ENCODE measurements around the gene SPON1. TPM values are rescaled to one million over a fixed set of nuclear protein-coding genes. Genes with fewer than 3 reads are reported as not detected.

Gene SPON1
- total and polyA plus RNA-seq, 2 of the 8 experiments (the other 6 are each of a cell fraction or from before 2014, with no cell fraction given), result 1.5 to 5.4 TPM

GRCh38 chr11:14007566-14007965 lies 45.0 kb downstream of the SPON1 start (continued):
- TF ChIP-seq CHD7 (IDR thresholded peaks at IDR 0.05; ENCODE audit: insufficient replicate concordance, low read length) (no peak), BCL11A (IDR thresholded peaks at IDR 0.05; ENCODE audit: low read depth in 2 of 2, low read length in 2 of 2) (no peak), TAF1 (IDR thresholded peaks at IDR 0.05; ENCODE audit: low read depth, low read length) (no peak), SIX5 (IDR thresholded peaks at IDR 0.05; ENCODE audit: low read depth, low read length) (no peak), GABPA (IDR thresholded peaks at IDR 0.05; ENCODE audit: borderline replicate concordance, insufficient read depth, low read length) (no peak), ASH2L (IDR thresholded peaks at IDR 0.05; ENCODE audit: low read length) (no peak), EP300 (IDR thresholded peaks at IDR 0.05; ENCODE audit: borderline replicate concordance in 1 of 2, low read depth in 2 of 2, low read length in 2 of 2) (no peak), KDM5A (IDR thresholded peaks at IDR 0.05; ENCODE audit: low read length) (no peak), RXRA (IDR thresholded peaks at IDR 0.05; ENCODE audit: insufficient read depth, low read depth, low read length) (no peak)
